PC-3 (cell line): ENCODE results near the gene CNNM1. TPM values are rescaled to one million over a fixed set of nuclear protein-coding genes. Genes with fewer than 3 reads are reported as not detected.
A peak's percentile ranks its signal among the peaks of the same experiment; 100 is the strongest.

Experiments
- ATAC-seq: fragments of 200-7000 bp; cut with Tn5 transposase; 2 replicates; pipeline ENCODE4 v1.9.1; 2020; ENCODE audit warnings: mild to moderate bottlenecking, moderate library complexity
- BruUV-seq: library from RNA; stranded (reverse); fragments of 400-500 nt; replicated peaks from 2 replicates; lab custom pipeline; 2021; lab: Mats Ljungman, UMichigan
- CTCF ChIA-PET: fragments of 300-600 bp; sonication (Branson Sonifier 250); formaldehyde crosslinking; loops from one replicate; lab custom pipeline; 2022; ENCODE audit warnings: antibody characterized with exemption; lab: Charles Lee
- POLR2A ChIA-PET: fragments of 300-600 bp; sonication (Branson Sonifier 250); formaldehyde crosslinking; loops from one replicate; lab custom pipeline; 2022; ENCODE audit warnings: antibody characterized with exemption; ENCODE audit not compliant: unreplicated experiment; lab: Charles Lee
- DNase-seq: peaks from one replicate; pipeline ENCODE4 v3.0.0-alpha.2; 2015
- H2AFZ ChIP-seq: fragments of 300-600 bp; sonication (generic); 2 replicates; pipeline ENCODE4 v1.6.0; 2016; ENCODE audit warnings: antibody characterized with exemption, low read length
- H3F3A ChIP-seq: fragments of 300-600 bp; sonication (generic); one replicate; pipeline ENCODE4 v1.6.0; 2017; ENCODE audit warnings: antibody characterized with exemption, low read length, control low read depth, mild to moderate bottlenecking; ENCODE audit not compliant: unreplicated experiment
- H3K27ac ChIP-seq: fragments of 300-600 bp; sonication (generic); 2 replicates; pipeline ENCODE4 v1.5.1; 2016; ENCODE audit warnings: mild to moderate bottlenecking, low read length
- H3K27me3 ChIP-seq: fragments of 300-600 bp; sonication (generic); 2 replicates; pipeline ENCODE4 v1.6.1; 2016; ENCODE audit warnings: low read length, mixed read lengths
- H3K36me3 ChIP-seq: fragments of 300-600 bp; sonication (generic); 2 replicates; pipeline ENCODE4 v1.6.1; 2016; ENCODE audit warnings: low read depth, mixed run types, low read length, mixed read lengths
- H3K4me1 ChIP-seq: fragments of 300-600 bp; sonication (generic); 2 replicates; pipeline ENCODE4 v1.5.1; 2016; ENCODE audit warnings: low read length; ENCODE audit not compliant: insufficient read depth
- H3K4me2 ChIP-seq: fragments of 300-600 bp; sonication (generic); 2 replicates; pipeline ENCODE4 v1.6.0; 2016; ENCODE audit warnings: low read length
- H3K4me3 ChIP-seq: fragments of 300-600 bp; sonication (generic); 2 replicates; pipeline ENCODE4 v1.5.1; 2016; ENCODE audit warnings: mild to moderate bottlenecking, low read length, mixed read lengths
- H3K79me2 ChIP-seq: fragments of 300-600 bp; sonication (generic); 2 replicates; pipeline ENCODE4 v1.6.1; 2017; ENCODE audit warnings: low read length, mixed read lengths
- H3K9ac ChIP-seq: fragments of 300-600 bp; sonication (generic); 2 replicates; pipeline ENCODE4 v1.6.0; 2016; ENCODE audit warnings: mild to moderate bottlenecking, low read length
- H3K9me2 ChIP-seq: fragments of 300-600 bp; sonication (generic); replicated peaks from 2 replicates; pipeline ENCODE4 v1.6.1; 2016; ENCODE audit warnings: mixed run types, low read length, mixed read lengths
- H3K9me3 ChIP-seq: fragments of 300-600 bp; sonication (generic); 2 replicates; pipeline ENCODE4 v1.6.1; 2016; ENCODE audit warnings: low read length, mixed read lengths
- H4K20me1 ChIP-seq: fragments of 300-600 bp; sonication (generic); 2 replicates; pipeline ENCODE4 v1.6.1; 2016; ENCODE audit warnings: low read length, mixed read lengths
- CTCF ChIP-seq: fragments of 300-600 bp; sonication (generic); conservative IDR thresholded peaks from 2 replicates; pipeline ENCODE4 v1.5.1; 2017; ENCODE audit warnings: antibody characterized with exemption, low read depth, mild to moderate bottlenecking, low read length
- EZH2 ChIP-seq: fragments of 300-600 bp; sonication (generic); IDR thresholded peaks from one replicate; pipeline ENCODE4 v1.6.1; 2017; ENCODE audit warnings: antibody characterized with exemption, mild to moderate bottlenecking, low read length; ENCODE audit not compliant: unreplicated experiment
- EZH2phosphoT487 ChIP-seq: fragments of 300-600 bp; sonication (generic); IDR thresholded peaks from 2 replicates; pipeline ENCODE4 v1.6.1; 2018; ENCODE audit warnings: mild to moderate bottlenecking, antibody characterized with exemption, low read length, borderline replicate concordance
- intact Hi-C: fragments of 100-400 bp; cut with micrococcal nuclease; formaldehyde crosslinking; loops from 2 replicates; pipeline ENCODE4 v1.9.0; 2023
- total RNA-seq: library from RNA; depleted of rRNA; stranded (reverse); fragments of >200 nt; gene quantifications from 2 replicates; pipeline ENCODE4 v1.2.3, GENCODE V29; 2014

CNNM1 gene
- total RNA-seq, 1 experiment from 2014 or later: 3.3 TPM

GRCh38 chr10:99325281-99325680, 3.9 kb upstream of the CNNM1 start:
- Histone ChIP-seq H3K27ac (no peak overlapping the region), H4K20me1 (0 out of 2 replicates have a peak, but pooled peaks cover under 1% of the 10 kb centered on the region), H3K9me3 (no peaks in the 10 kb centered on the region), H3K4me1 (peaks cover under 1% of the 10 kb centered on the region; the same call in 1 of the 2 replicates), H3K4me2 (no peak overlapping the region), H3K4me3 (no peak overlapping the region), H3K9me2 (no peaks in the 10 kb centered on the region), H3K9ac (no peak overlapping the region), H3K36me3 (no peaks in the 10 kb centered on the region), H3K27me3 (no peaks in the 10 kb centered on the region), H3K79me2 (0 out of 2 replicates have a peak, but pooled peaks cover under 1% of the 10 kb centered on the region), H3F3A (no peaks in the 10 kb centered on the region), H2AFZ (no peak overlapping the region)
- ATAC-seq (peak; percentile 13; the same call in 1 of the 2 replicates), DNase-seq (no peak)
- ChIA-PET CTCF (interaction anchor here (1.1 kb wide), 1 partner anchor 105 kb away, joined by 4 read pairs; no protein-coding TSS in a partner anchor), POLR2A (no interaction called here)
- intact Hi-C loops: no loop called here
- no peak for TF ChIP-seq CTCF
- TF ChIP-seq EZH2phosphoT487: no peak
- TF ChIP-seq EZH2: no peak
- no TSS peak for BruUV-seq

- no TSS peak for BruUV-seq
- intact Hi-C loops: no loop called here
- CTCF ChIA-PET: no interaction called here
- H3K79me2 ChIP-seq: peaks cover 16% of the 10 kb centered on the region
- no peak overlapping the region for H3K4me3 ChIP-seq
- H3K9ac ChIP-seq: no peak overlapping the region
- H4K20me1 ChIP-seq: 0 out of 2 replicates have a peak, but pooled peaks cover 11% of the 10 kb centered on the region
- H3F3A ChIP-seq: no peaks in the 10 kb centered on the region
- POLR2A ChIA-PET: no interaction called here
- H2AFZ ChIP-seq: no peak overlapping the region
- TF ChIP-seq EZH2phosphoT487: no peak
- no peak for TF ChIP-seq CTCF
- no peak for TF ChIP-seq EZH2
- no peaks in the 10 kb centered on the region for H3K36me3 ChIP-seq
- no peak overlapping the region for H3K27ac ChIP-seq
- peaks cover 13% of the 10 kb centered on the region for H3K4me1 ChIP-seq
- no peaks in the 10 kb centered on the region for H3K9me3 ChIP-seq
- no peak overlapping the region for H3K4me2 ChIP-seq
- no peak for ATAC-seq
- DNase-seq: no peak
- no peaks in the 10 kb centered on the region for H3K9me2 ChIP-seq
- no peaks in the 10 kb centered on the region for H3K27me3 ChIP-seq
Measured at GRCh38 chr10:99326871-99327270, 2.3 kb upstream of the CNNM1 start.

- Histone ChIP-seq H3K36me3 (no peaks in the 10 kb centered on the region), H3K79me2 (peaks cover 19% of the 10 kb centered on the region), H2AFZ (peak overlapping the region; percentile 87), H3K4me1 (peaks cover 13% of the 10 kb centered on the region), H3K9ac (peak overlapping the region; percentile 58), H4K20me1 (0 out of 2 replicates have a peak, but pooled peaks cover 13% of the 10 kb centered on the region), H3K27ac (no peak overlapping the region), H3F3A (no peaks in the 10 kb centered on the region), H3K9me2 (no peaks in the 10 kb centered on the region), H3K27me3 (no peaks in the 10 kb centered on the region), H3K4me2 (peak overlapping the region; percentile 98), H3K9me3 (no peaks in the 10 kb centered on the region), H3K4me3 (peak overlapping the region; percentile 74)
- DNase-seq: peak; percentile 54
- peak; percentile 39 for ATAC-seq
- POLR2A ChIA-PET: no interaction called here
- CTCF ChIA-PET: interaction anchor here (0.5 kb wide), 1 partner anchor 83 kb away, joined by 8 read pairs; no protein-coding TSS in a partner anchor
- intact Hi-C loops: loop anchor here (2.0 kb wide), 1 partner anchor 32 kb away; no protein-coding TSS in a partner anchor
- TF ChIP-seq EZH2phosphoT487: no peak
- TF ChIP-seq CTCF: peak; percentile 37; the same call in 1 of the 2 replicates
- no TSS peak for BruUV-seq
Measured at GRCh38 chr10:99328579-99329303, 415 bp upstream of the CNNM1 start.
